C4-2B (cell line): ENCODE data around the gene PRSS33.
A peak's percentile ranks its signal among the peaks of the same experiment; 100 is the strongest.

Experiments
- CTCF ChIP-seq: fragments of 450-650 bp; conservative IDR thresholded peaks from 2 replicates; pipeline ENCODE4 v1.5.1; 2017; ENCODE audit warnings: mild to moderate bottlenecking
- ZFX ChIP-seq: fragments of 450-650 bp; IDR thresholded peaks from 2 replicates; pipeline ENCODE4 v1.6.1; 2017

DNA sequence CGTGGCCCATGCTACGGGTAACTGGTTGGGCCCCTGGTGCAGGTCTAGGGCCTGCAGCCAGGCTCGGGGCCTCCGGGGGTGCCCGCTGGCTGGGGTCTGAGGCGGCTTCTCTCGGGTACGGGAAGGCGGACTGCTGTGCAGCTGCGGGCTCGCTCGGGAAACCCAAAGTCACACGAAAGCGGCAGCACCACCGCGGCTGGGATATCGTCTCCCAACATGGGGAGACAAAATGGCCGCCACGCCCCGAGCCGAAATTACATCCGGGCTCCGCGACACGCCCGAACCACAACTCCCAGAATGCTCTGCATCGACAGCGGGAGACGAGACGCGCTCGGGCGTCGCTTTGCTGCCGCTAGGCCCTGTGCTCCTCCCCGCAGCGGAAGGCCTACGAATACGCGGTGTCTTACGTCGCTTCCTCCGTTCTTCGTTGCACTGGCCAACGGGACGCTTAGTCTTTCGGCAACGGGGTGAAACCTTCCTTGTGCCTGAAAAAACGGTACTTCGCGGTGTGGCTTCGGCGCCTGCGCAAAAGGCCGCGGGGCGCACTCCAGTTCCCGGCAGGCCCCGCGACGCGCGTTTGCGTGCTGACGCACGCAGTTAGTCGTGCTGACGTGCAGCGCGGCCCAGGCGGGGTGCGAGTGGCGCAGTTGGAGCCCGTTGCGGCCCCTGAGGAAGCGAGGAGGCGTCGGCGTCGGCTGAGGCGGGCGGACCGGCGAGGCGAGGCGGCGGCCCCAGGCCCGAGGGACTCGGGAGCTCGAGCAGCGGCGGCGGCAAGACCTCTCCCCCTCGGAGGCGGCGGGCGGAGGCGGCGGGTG is 35.1 kb downstream of the PRSS33 start, which contains the start of gene SRRM2:
- TF ChIP-seq CTCF: no peak
- TF ChIP-seq ZFX: peak; percentile 96
